Activated T-cell treated with anti-CD3 and anti-CD28 coated beads for 4 hours (primary cell): Measurements from ENCODE around the gene CD244.
"Not testable (repeated sequence)": the region's sequence is repeated elsewhere in the genome, so short reads cannot be mapped to it uniquely, and the experiment has no call there.

Source experiments
- DNase-seq: peaks from one replicate; pipeline ENCODE4 v3.0.0-alpha.2; 2020

Gene CD244, protein sequence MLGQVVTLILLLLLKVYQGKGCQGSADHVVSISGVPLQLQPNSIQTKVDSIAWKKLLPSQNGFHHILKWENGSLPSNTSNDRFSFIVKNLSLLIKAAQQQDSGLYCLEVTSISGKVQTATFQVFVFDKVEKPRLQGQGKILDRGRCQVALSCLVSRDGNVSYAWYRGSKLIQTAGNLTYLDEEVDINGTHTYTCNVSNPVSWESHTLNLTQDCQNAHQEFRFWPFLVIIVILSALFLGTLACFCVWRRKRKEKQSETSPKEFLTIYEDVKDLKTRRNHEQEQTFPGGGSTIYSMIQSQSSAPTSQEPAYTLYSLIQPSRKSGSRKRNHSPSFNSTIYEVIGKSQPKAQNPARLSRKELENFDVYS

DNA sequence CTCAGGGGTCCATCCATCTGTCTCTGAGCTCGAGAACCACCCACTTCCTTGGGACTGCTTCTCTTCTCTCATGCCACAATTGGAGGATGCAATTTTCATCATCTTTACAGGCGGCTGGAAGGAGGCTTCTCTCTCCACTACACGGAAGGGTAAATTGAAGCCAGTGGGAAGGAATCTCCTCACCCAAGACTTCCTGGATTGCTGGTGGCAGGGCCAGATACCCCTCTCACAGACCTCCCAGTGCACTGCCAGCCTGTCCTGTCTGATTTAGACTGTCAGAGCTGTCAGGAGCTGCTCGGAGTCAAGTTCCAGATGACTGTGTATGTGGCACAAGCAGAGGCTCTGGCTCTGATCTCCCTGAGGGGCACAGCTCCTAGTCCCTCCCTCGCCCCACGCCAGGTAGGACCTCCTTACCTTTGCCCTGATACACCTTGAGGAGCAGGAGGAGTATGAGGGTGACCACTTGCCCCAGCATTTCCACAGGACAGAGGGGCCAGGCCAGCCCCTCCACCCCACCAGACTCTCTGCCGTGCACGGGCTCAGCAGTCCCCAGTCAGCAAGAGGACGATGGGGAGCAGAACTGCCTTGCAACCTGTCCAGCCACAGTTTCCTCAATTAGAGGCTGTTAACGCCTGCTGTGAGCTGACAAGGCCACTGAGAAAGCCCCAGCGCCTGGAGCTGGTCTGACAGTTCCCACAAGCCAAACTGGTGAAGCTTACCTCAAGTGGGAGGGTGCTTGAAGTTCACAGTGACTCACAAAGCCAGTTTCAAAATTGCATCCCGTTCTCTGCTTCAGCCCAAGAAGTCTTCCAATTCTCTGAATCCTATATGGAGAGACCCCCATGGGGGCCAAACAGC, at the start of gene CD244:
Gene CD244 (minus strand): TSS at position 685 of the 858 bp plus-strand sequence. CDS start 210 bp downstream, at position 475.
- DNase-seq = peak; percentile 21

- no peak for DNase-seq
Observed at GRCh38 chr1:160911925-160912324, 49.2 kb upstream of the CD244 start.

DNA sequence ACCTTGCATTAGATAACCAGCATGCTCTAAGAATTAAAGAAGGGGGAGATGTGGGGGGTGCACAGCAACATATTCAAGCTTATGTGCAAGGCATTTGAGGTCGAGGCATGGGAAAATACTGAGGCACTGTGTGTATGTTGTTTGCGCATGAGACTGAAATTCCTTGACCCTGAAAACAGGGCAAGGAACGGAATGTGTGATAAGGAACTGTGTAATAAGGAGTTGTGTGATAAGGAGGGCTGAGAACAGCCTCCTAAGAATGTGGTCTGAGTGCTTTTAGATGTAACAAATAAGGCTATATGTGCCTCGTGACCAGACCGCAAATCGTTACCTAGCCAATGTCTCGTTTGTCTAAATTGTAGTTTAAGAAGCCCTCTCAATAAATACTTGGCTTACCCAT, 48.8 kb upstream of the CD244 start:
- DNase-seq = no peak

- DNase-seq = no peak
Observed at GRCh38 chr1:160910170-160910750, 47.6 kb upstream of the CD244 start.

GRCh38 chr1:160907976-160908375, 45.3 kb upstream of the CD244 start:
- no peak for DNase-seq

- DNase-seq = no peak
Observed at GRCh38 chr1:160905617-160905989, 42.9 kb upstream of the CD244 start.

DNA sequence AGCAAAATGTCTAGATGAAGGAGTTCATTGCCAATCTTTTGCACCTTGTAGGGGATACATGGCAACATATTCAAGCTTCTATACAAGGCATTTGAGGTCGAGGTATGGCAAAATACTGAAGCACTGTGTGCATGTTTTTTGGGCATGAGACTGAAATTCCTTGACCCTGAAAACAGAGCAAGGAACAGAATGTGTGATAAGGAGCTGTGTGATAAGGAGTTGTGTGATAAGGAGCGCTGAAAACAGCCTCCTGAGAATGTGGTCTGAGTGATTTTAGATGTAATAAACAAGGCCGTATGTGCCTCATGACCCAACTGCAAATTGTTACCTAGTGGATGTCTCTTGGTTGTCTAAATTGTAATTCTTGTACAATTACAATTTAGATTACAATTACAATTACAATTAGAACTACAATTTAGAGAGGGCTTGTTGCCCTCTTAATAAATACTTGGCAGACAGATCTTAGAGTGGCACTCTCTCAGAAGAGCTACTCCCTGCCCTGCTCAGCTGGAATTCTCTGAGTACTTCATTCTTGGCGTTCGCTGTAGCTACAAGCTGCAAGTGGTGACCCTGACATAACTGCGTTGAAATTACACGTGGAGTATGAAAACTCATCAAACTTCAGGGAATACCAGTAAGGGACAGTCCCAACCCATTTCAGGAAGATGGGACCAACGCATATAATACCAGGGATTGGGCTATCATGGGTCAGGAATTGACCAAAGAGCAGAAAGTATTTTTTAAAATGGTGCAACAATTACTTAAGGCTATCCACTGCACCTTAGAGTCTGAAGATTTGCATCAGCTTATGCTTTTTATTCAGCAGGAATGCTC, 42.3 kb upstream of the CD244 start:
- DNase-seq = no peak

GRCh38 chr1:160902251-160902650, 39.6 kb upstream of the CD244 start:
- not testable (repeated sequence) for DNase-seq

GRCh38 chr1:160901768-160902167, 39.1 kb upstream of the CD244 start:
- no peak for DNase-seq

DNA sequence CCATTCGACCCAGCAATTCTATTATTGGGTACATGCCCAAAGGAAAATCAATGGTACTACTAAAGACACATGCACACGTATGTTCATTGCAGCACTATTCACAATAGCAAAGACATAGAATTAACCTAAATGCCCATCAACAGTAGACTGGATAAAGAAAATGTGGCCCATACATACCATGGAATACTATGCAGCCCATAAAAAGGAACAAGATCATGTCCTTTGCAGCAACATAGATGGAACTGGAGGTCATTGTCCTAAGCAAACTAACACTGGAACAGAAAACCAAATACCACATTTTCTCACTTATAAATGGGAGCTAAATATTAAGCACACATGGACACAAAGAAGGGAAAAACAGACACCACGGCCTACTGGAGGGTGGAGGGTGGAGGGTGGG, 38.0 kb upstream of the CD244 start:
- not testable (repeated sequence) for DNase-seq

DNA sequence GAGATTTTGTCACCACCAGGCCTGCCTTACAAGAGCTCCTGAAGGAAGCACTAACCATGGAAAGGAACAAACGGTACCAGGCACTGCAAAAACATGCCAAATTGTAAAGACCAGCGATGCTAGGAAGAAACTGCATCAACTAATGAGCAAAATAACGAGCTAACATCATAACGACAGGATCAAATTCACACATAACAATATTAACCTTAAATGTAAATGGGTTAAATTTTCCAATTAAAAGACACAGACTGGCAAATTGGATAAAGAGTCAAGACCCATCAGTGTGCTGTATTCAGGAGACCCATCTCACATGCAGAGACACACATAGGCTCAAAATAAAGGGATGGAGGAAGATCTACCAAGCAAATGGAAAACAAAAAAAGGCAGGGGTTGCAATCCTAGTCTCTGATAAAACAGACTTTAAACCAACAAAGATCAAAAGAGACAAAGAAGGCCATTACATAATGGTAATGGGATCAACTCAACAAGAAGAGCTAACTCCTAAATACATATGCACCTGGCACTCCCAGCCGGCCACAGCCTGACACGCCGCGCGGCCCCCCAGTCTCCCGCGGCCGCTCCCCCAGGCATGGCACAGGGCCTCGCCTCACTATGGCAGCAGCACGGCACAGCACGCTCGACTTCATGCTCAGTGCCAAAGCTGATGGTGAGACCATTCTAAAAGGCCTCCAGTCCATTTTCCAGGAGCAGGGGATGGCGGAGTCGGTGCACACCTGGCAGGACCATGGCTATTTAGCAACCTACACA, 31.9 kb upstream of the CD244 start:
- not testable (repeated sequence) for DNase-seq

GRCh38 chr1:160891474-160891873, 28.8 kb upstream of the CD244 start:
- no peak for DNase-seq

GRCh38 chr1:160888926-160889325, 26.2 kb upstream of the CD244 start:
- no peak for DNase-seq

- DNase-seq = no peak
Observed at GRCh38 chr1:160887071-160887470, 24.4 kb upstream of the CD244 start.

DNA sequence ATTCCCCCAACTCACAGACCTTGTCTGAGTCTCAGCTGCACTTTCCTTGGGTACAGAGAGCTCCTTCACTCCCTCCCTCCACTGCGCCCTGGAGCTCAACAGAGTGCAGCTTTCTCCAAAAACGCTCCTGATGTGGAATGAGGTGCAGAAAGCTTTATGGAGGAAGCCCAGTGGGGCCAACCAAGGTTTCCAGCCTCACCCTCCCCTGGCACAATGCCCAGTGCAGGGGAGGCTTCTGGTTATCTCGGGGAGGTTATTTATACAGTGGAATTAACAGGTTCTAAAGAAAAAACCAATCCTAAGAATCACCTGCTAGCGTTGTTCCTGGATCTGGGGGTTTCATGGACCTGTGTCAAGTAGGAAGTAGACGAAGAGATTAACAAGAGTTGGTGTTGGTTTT, 22.4 kb upstream of the CD244 start, which contains the start of gene ITLN1:
Gene ITLN1 (minus strand): TSS at position 139 of the 400 bp plus-strand sequence. CDS start 303 bp downstream, outside the sequence.
- no peak for DNase-seq

GRCh38 chr1:160884579-160884978, 21.9 kb upstream of the CD244 start:
- no peak for DNase-seq

DNA sequence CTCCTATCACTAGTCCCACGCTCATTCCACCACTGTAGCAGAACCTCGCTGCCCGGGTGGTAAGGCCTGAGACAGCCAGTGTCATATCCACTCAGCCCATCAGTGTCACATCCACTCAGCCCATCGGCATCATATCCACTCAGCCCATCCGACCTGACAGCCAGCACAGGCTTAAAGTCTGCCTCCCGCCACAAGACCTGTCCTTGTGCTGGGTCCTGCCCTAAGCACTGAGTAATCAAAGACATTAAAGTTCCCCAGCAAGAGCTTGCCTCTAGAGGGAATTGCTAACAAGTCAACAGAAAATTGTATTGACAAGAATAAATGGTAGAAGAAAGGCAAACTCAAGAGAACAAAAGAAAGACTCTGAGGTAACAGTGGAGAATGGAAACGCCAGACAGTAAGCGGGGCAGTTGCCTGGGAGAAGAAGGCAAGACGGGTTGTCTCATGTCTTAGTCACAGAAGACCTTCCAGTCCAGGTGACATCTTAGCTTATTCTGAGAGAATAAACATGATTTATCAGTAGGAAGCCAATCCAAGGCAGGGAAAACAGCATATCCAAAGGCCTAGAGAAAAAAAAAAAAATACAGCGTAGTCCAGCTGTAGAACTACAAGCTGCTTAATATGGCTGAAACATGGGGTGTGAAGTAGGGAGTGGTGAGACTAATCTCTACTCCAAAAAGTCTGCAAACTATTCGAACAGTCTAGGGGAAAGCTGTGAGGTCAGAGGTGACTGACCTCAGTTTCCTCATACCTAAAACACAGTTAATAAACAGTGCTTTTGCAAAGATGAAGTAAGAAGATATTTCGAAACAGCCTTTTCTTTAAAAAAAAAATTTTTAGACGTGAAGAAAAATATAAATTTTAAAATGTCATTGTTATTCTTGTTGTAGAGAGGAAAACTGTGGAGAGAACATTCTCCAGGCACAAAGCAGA, 21.2 kb upstream of the CD244 start:
- DNase-seq = no peak

DNA sequence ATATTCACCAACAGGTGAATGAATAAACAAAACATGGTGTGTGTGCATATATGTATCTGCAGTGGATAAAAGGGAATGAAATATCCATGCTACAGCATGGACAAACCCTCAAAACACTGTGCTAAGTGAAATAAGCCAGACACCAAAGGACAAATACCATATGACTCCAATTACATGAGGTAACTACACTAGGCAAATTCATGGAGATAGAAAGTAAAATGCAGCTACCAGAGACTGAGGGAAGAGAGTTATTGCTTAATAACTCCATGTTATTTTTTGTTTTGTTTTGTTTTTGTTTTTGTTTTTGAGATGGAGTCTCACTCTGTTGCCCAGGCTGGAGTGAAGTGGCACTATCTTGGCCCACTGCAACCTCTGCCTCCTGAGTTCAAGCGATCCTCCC, 19.9 kb upstream of the CD244 start:
- DNase-seq = no peak

- DNase-seq = not testable (repeated sequence)
Observed at GRCh38 chr1:160881264-160881663, 18.6 kb upstream of the CD244 start.

DNA sequence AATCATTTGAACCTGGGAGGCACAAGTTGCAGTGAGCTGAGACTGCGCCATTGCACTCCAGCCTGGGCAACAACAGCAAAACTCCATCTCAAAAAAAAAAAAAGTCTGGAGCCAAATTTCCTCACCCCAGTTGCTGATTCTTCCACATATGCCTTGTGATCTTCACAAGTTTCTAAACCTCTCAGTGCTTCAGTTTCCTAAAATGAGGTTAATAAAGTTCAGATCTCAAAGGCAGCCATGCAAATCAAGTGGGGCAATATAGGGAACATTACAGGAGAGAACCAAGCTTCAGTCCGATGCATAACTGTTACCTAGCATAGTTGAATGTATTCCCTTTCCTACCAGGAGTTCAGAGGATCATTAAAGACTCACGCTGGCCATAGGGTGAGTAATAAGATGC, 17.5 kb upstream of the CD244 start:
- no peak for DNase-seq

GRCh38 chr1:160879056-160879455, 16.4 kb upstream of the CD244 start:
- DNase-seq = no peak
